IPS-NIHi7 (cell line): ENCODE data around the gene DYNC2I2.
"Not testable (repeated sequence)": the region's sequence is repeated elsewhere in the genome, so short reads cannot be mapped to it uniquely, and the experiment has no call there.

Source experiments
- DNase-seq: peaks from one replicate; pipeline ENCODE4 v3.0.0; 2012; ENCODE audit warnings: mixed read lengths; ENCODE audit errors: extremely low spot score

Gene DYNC2I2

GRCh38 chr9:128615571-128615970 is 41.1 kb downstream of the DYNC2I2 start:
- no peak for DNase-seq

- no peak for DNase-seq
Measured at GRCh38 chr9:128614728-128615127, 41.9 kb downstream of the DYNC2I2 start.

GRCh38 chr9:128611600-128612394 is 44.9 kb downstream of the DYNC2I2 start:
- DNase-seq: no peak

GRCh38 chr9:128610897-128611296 is 45.8 kb downstream of the DYNC2I2 start:
- no peak for DNase-seq

- DNase-seq: no peak
Measured at GRCh38 chr9:128607642-128608350, 48.9 kb downstream of the DYNC2I2 start.

- DNase-seq: no peak
Measured at GRCh38 chr9:128603697-128604096, 53.0 kb downstream of the DYNC2I2 start.

- DNase-seq: no peak
Measured at GRCh38 chr9:128600099-128600498, 56.5 kb downstream of the DYNC2I2 start.

- DNase-seq: no peak
Measured at GRCh38 chr9:128595471-128595870, 61.2 kb downstream of the DYNC2I2 start.

- DNase-seq: no peak
Measured at GRCh38 chr9:128593856-128594255, 62.8 kb downstream of the DYNC2I2 start.

- DNase-seq: no peak
Measured at GRCh38 chr9:128593039-128593438, 63.6 kb downstream of the DYNC2I2 start.

- DNase-seq: no peak
Measured at GRCh38 chr9:128588581-128589233, 67.9 kb downstream of the DYNC2I2 start.

- DNase-seq: no peak
Measured at GRCh38 chr9:128587453-128587852, 69.2 kb downstream of the DYNC2I2 start.

- not testable (repeated sequence) for DNase-seq
Measured at GRCh38 chr9:128586934-128587333, 69.7 kb downstream of the DYNC2I2 start.

- not testable (repeated sequence) for DNase-seq
Measured at GRCh38 chr9:128585155-128585554, 71.5 kb downstream of the DYNC2I2 start.
